Sigmoid colon (tissue), 4 donors: ENCODE measurements around the gene SPHK2.

ENCODE experiments used
- EP300 ChIP-seq, 4 donors: sonication (generic); formaldehyde crosslinking; IDR thresholded peaks; one replicate each; pipeline ENCODE4 v1.6.1; 2017; ENCODE audit warnings: antibody characterized with exemption in 4 of 4
- POLR2A ChIP-seq, 2 donors: fragments of 450-650 bp; IDR thresholded peaks; one replicate each; pipeline ENCODE4 v1.6.1; 2016; ENCODE audit warnings: antibody characterized with exemption in 2 of 2, mild to moderate bottlenecking in 2 of 2, moderate library complexity in 2 of 2
- TF ChIP-seq, protein P1 (sequence below), 4 experiments: fragments of 450-650 bp in 3 of 4; fragments of 200-600 bp in 1 of 4; IDR thresholded peaks; one replicate each; pipeline ENCODE4 v1.5.1; 2016 to 2019; ENCODE audit warnings: antibody characterized with exemption in 4 of 4, mild to moderate bottlenecking in 3 of 4, moderate library complexity in 2 of 4

DNA sequence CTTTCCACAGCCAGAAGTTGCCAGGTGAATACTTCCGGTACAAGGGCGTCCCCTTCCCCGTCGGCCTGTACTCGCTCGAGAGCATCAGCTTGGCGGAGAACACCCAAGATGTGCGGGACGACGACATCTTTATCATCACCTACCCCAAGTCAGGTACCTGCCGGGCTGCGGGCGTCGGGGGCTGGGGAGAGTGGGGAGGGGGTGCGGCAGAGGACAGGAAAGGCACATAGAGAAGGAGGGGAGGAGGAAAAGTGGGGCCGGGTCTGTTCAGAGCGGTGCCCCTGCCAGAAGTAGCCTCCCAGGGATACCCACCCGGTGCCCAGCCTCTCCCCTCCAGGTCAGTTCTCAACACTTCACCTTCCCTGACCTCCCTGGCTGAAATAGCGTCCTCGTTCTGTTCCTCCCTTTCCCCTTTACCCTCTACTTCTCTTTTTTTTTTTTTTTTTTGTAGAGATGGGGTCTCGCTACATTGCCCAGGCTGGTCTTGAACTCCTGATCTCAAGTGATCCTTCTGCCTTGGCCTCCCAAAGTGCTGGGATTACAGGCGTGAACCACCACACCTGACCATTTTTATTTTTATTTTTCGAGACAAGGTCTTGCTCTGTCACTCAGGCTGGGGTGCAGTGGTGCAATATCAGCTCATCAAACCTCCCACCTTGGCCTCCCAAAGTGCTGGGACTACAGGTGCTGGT lies 43.2 kb upstream of the SPHK2 start:
- no peak for TF ChIP-seq EP300 (IDR thresholded peaks at IDR 0.05)
- TF ChIP-seq, protein P1, sequence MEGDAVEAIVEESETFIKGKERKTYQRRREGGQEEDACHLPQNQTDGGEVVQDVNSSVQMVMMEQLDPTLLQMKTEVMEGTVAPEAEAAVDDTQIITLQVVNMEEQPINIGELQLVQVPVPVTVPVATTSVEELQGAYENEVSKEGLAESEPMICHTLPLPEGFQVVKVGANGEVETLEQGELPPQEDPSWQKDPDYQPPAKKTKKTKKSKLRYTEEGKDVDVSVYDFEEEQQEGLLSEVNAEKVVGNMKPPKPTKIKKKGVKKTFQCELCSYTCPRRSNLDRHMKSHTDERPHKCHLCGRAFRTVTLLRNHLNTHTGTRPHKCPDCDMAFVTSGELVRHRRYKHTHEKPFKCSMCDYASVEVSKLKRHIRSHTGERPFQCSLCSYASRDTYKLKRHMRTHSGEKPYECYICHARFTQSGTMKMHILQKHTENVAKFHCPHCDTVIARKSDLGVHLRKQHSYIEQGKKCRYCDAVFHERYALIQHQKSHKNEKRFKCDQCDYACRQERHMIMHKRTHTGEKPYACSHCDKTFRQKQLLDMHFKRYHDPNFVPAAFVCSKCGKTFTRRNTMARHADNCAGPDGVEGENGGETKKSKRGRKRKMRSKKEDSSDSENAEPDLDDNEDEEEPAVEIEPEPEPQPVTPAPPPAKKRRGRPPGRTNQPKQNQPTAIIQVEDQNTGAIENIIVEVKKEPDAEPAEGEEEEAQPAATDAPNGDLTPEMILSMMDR (IDR thresholded peaks at IDR 0.05): no peak
- TF ChIP-seq POLR2A (IDR thresholded peaks at IDR 0.05): no peak
